Caco-2 (cell line): ENCODE results near the gene HTR2C. TPM values are rescaled to one million over a fixed set of nuclear protein-coding genes. Genes with fewer than 3 reads are reported as not detected.

Experiments used
- BruUV-seq: library from RNA; stranded (reverse); fragments of 400-500 nt; replicated peaks from 2 replicates; lab custom pipeline; 2021; lab: Mats Ljungman, UMichigan
- CTCF ChIA-PET: fragments of 300-600 bp; sonication (Branson Sonifier 250); formaldehyde crosslinking; loops from one replicate; lab custom pipeline; 2022; ENCODE audit warnings: antibody characterized with exemption; lab: Charles Lee
- POLR2A ChIA-PET: fragments of 300-600 bp; sonication (Branson Sonifier 250); formaldehyde crosslinking; loops from one replicate; lab custom pipeline; 2022; ENCODE audit warnings: antibody characterized with exemption; lab: Charles Lee
- DNase-seq, 2 experiments: peaks; one replicate each; pipeline versions ENCODE4 v3.0.0 to v3.0.0-alpha.2; 2020 to 2022
- H3K27me3 ChIP-seq: replicated peaks from 2 replicates; pipeline ENCODE4 v1.6.0; 2011; ENCODE audit warnings: low read length; ENCODE audit not compliant: control insufficient read depth, insufficient read depth
- H3K36me3 ChIP-seq: 2 replicates; pipeline ENCODE4 v1.5.1; 2011; ENCODE audit warnings: low read length; ENCODE audit not compliant: control insufficient read depth, insufficient read depth
- H3K4me1 ChIP-seq: fragments of 250-450 bp; sonication (Bioruptor Pico); 2 replicates; pipeline ENCODE4 v1.5.1; 2020; ENCODE audit warnings: mild to moderate bottlenecking
- H3K4me3 ChIP-seq: 2 replicates; pipeline ENCODE4 v1.5.1; 2011; ENCODE audit warnings: low read depth, mild to moderate bottlenecking, control low read depth, low read length
- H3K9me3 ChIP-seq: fragments of 250-450 bp; sonication (Bioruptor Pico); 2 replicates; pipeline ENCODE4 v1.5.1; 2020; ENCODE audit warnings: mild to moderate bottlenecking, moderate library complexity
- H3K27ac Mint-ChIP-seq: one replicate; pipeline ENCODE4 v1.8.0; 2022; ENCODE audit warnings: mixed read lengths; ENCODE audit not compliant: unreplicated experiment
- H3K27me3 Mint-ChIP-seq: one replicate; pipeline ENCODE4 v1.8.0; 2022; ENCODE audit warnings: mixed read lengths; ENCODE audit not compliant: insufficient read depth, unreplicated experiment
- H3K36me3 Mint-ChIP-seq: one replicate; pipeline ENCODE4 v1.8.0; 2022; ENCODE audit warnings: mild to moderate bottlenecking, mixed read lengths; ENCODE audit not compliant: insufficient read depth, unreplicated experiment
- H3K4me1 Mint-ChIP-seq: one replicate; pipeline ENCODE4 v1.8.0; 2022; ENCODE audit warnings: low read depth, mixed read lengths; ENCODE audit not compliant: unreplicated experiment
- H3K4me3 Mint-ChIP-seq: one replicate; pipeline ENCODE4 v1.8.0; 2022; ENCODE audit warnings: mild to moderate bottlenecking, moderate library complexity, mixed read lengths; ENCODE audit not compliant: unreplicated experiment
- H3K9me3 Mint-ChIP-seq: one replicate; pipeline ENCODE4 v1.8.0; 2022; ENCODE audit warnings: mixed read lengths; ENCODE audit not compliant: unreplicated experiment
- CTCF ChIP-seq, 2 experiments: fragments of 200-600 bp in 1 of 2; IDR thresholded peaks; 1 replicate in 1 of 2; 2 replicates in 1 of 2; pipeline versions ENCODE4 v1.5.1 to v1.8.0; 2011 to 2022; ENCODE audit warnings: antibody characterized with exemption in 1 of 2, control low read depth in 1 of 2, inconsistent platforms in 1 of 2, low read depth in 1 of 2, low read length in 1 of 2, mild to moderate bottlenecking in 1 of 2, moderate library complexity in 1 of 2; ENCODE audit not compliant: insufficient read depth in 1 of 2, severe bottlenecking in 1 of 2, unreplicated experiment in 1 of 2
- intact Hi-C: fragments of 100-400 bp; cut with micrococcal nuclease; formaldehyde crosslinking; loops from one replicate; pipeline ENCODE4 v1.10.0; 2022; ENCODE audit not compliant: unreplicated experiment
- total RNA-seq: library from RNA; stranded (reverse); gene quantifications from 2 replicates; pipeline ENCODE4 v1.2.3, GENCODE V29; 2022

The HTR2C gene
- total RNA-seq, 1 experiment from 2014 or later = not detected

- Mint-ChIP-seq H3K36me3 (no peaks in the 10 kb centered on the region), H3K4me1 (no peaks in the 10 kb centered on the region), H3K9me3 (no peaks in the 10 kb centered on the region), H3K27ac (no peak overlapping the region), H3K27me3 (no peaks in the 10 kb centered on the region), H3K4me3 (no peak overlapping the region)
- no peaks in the 10 kb centered on the region for H3K27me3 ChIP-seq
- ChIA-PET CTCF (no interaction called here), POLR2A (no interaction called here)
- no peaks in the 10 kb centered on the region for H3K4me1 ChIP-seq
- H3K9me3 ChIP-seq = no peaks in the 10 kb centered on the region
- no peaks in the 10 kb centered on the region for H3K36me3 ChIP-seq
- no TSS peak for BruUV-seq
- H3K4me3 ChIP-seq = no peak overlapping the region
- DNase-seq = no peak
- no peak for TF ChIP-seq CTCF (IDR thresholded peaks at IDR 0.05; ENCODE audit: insufficient read depth in 1 of 2, low read depth in 1 of 2, low read length in 1 of 2, severe bottlenecking in 1 of 2, unreplicated experiment in 1 of 2)
- intact Hi-C loops = no loop called here
Observed at GRCh38 chrX:114819509-114819908, 235.6 kb downstream of the HTR2C start.

- H3K4me1 Mint-ChIP-seq = no peaks in the 10 kb centered on the region
- no peak for TF ChIP-seq CTCF (IDR thresholded peaks at IDR 0.05; ENCODE audit: insufficient read depth in 1 of 2, low read depth in 1 of 2, low read length in 1 of 2, severe bottlenecking in 1 of 2, unreplicated experiment in 1 of 2)
- no peak for DNase-seq
- ChIA-PET CTCF (no interaction called here), POLR2A (no interaction called here)
- no peaks in the 10 kb centered on the region for H3K27me3 ChIP-seq
- no peak overlapping the region for H3K27ac Mint-ChIP-seq
- no peaks in the 10 kb centered on the region for H3K9me3 Mint-ChIP-seq
- H3K4me1 ChIP-seq = no peaks in the 10 kb centered on the region
- intact Hi-C loops = no loop called here
- no peaks in the 10 kb centered on the region for H3K36me3 ChIP-seq
- no peak overlapping the region for H3K4me3 Mint-ChIP-seq
- BruUV-seq = no TSS peak
- no peak overlapping the region for H3K4me3 ChIP-seq
- H3K27me3 Mint-ChIP-seq = no peaks in the 10 kb centered on the region
- no peaks in the 10 kb centered on the region for H3K36me3 Mint-ChIP-seq
- H3K9me3 ChIP-seq = no peaks in the 10 kb centered on the region
Observed at GRCh38 chrX:114841051-114841450, 257.2 kb downstream of the HTR2C start.

GRCh38 chrX:114842181-114842580 is 258.3 kb downstream of the HTR2C start:
- CTCF ChIA-PET = no interaction called here
- no TSS peak for BruUV-seq

More at GRCh38 chrX:114842181-114842580, 258.3 kb downstream of the HTR2C start:
- H3K4me1 ChIP-seq = no peaks in the 10 kb centered on the region
- no peak overlapping the region for H3K4me3 Mint-ChIP-seq
- no peak overlapping the region for H3K4me3 ChIP-seq
- no peaks in the 10 kb centered on the region for H3K27me3 Mint-ChIP-seq
- no peak overlapping the region for H3K27ac Mint-ChIP-seq
- no peaks in the 10 kb centered on the region for H3K9me3 ChIP-seq
- intact Hi-C loops = no loop called here
- H3K4me1 Mint-ChIP-seq = no peaks in the 10 kb centered on the region
- DNase-seq = no peak
- H3K27me3 ChIP-seq = no peaks in the 10 kb centered on the region
- H3K36me3 Mint-ChIP-seq = no peaks in the 10 kb centered on the region
- no peak for TF ChIP-seq CTCF (IDR thresholded peaks at IDR 0.05; ENCODE audit: insufficient read depth in 1 of 2, low read depth in 1 of 2, low read length in 1 of 2, severe bottlenecking in 1 of 2, unreplicated experiment in 1 of 2)
- POLR2A ChIA-PET = no interaction called here
- H3K9me3 Mint-ChIP-seq = no peaks in the 10 kb centered on the region
- no peaks in the 10 kb centered on the region for H3K36me3 ChIP-seq
